NB4 (cell line): ENCODE results near the gene PIPOX.

Experiments used
- DNase-seq: peaks from one replicate; pipeline ENCODE4 v3.0.0; 2010; ENCODE audit warnings: low read depth
- H3K4me3 ChIP-seq: one replicate; pipeline ENCODE4 v1.5.1; 2011; ENCODE audit warnings: mild to moderate bottlenecking, low read depth, low read length, moderate library complexity
- CTCF ChIP-seq: IDR thresholded peaks from one replicate; pipeline ENCODE4 v1.5.1; 2012; ENCODE audit warnings: low read depth, low read length
- MYC ChIP-seq: IDR thresholded peaks from 2 replicates; pipeline ENCODE4 v1.6.1; 2011; ENCODE audit warnings: low read depth, low read length
- POLR2A ChIP-seq: IDR thresholded peaks from 2 replicates; pipeline ENCODE4 v1.6.1; 2011; ENCODE audit warnings: mild to moderate bottlenecking; ENCODE audit not compliant: insufficient read length; ENCODE audit errors: extremely low read depth
- TF ChIP-seq, protein P1 (sequence below): IDR thresholded peaks from 2 replicates; pipeline ENCODE4 v1.6.1; 2011; ENCODE audit warnings: low read depth, low read length

The PIPOX gene

DNA sequence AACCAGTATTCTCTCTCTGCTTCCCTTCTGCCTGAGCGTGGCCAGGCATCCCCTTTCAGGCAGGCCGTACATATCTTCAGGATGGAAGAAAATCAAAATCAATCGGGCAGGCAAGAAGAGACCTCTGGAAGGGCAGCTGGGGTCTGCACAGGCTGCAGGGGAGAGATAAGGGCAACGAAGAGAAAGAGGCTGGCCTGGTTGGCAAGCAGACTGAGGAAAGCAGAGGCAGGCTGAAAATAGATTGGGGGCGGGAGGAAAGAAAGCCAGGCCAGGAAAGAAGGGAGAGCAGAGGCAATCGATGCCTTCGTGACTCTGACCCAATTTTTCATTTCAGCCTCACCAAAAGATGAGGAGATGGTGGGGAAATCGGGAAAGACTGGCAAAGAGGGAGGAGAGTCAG, 18.1 kb downstream of the PIPOX start:
- DNase-seq: no peak

GRCh38 chr17:29062215-29062614, 19.3 kb downstream of the PIPOX start:
- no peak overlapping the region for H3K4me3 ChIP-seq
- TF ChIP-seq POLR2A (no peak), CTCF (no peak), MYC (no peak)
- TF ChIP-seq, protein P1, sequence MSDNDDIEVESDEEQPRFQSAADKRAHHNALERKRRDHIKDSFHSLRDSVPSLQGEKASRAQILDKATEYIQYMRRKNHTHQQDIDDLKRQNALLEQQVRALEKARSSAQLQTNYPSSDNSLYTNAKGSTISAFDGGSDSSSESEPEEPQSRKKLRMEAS: no peak
- DNase-seq: no peak

More for the DNA sequence above, 18.1 kb downstream of the PIPOX start:
- TF ChIP-seq POLR2A: no peak
- no peak for TF ChIP-seq CTCF
- TF ChIP-seq MYC: no peak
- TF ChIP-seq, protein P1: no peak
- H3K4me3 ChIP-seq: no peak overlapping the region

- no peak overlapping the region for H3K4me3 ChIP-seq
- TF ChIP-seq CTCF: no peak
- TF ChIP-seq POLR2A: no peak
- no peak for TF ChIP-seq MYC
- TF ChIP-seq, protein P1: no peak
- peak; percentile 27 for DNase-seq
These were observed 21.1 kb downstream of the PIPOX start for GRCh38 chr17:29063992-29064391.

DNA sequence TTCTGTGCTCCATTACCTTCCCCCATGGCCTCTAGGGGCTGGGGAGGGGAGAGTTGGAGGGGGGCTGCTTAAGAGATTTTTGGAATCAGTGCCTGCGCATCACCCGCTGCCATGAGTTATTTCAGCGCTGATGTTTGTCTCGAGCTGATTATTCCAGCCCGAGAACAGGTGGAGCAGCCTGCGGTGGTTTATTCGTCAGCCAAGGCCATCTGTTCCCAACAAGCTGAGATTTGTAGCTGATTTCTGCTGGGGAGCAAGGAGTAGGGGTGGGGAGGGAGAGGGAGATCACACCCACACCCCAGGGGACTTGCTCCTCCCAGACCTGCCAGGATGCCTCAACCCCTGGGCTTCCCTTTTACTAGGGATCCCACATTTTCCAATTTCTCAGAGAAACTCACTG, 23.1 kb downstream of the PIPOX start:
- no peak for TF ChIP-seq CTCF
- TF ChIP-seq, protein P1: no peak
- no peak for TF ChIP-seq MYC
- TF ChIP-seq POLR2A: no peak
- DNase-seq: no peak
- H3K4me3 ChIP-seq: no peak overlapping the region

DNA sequence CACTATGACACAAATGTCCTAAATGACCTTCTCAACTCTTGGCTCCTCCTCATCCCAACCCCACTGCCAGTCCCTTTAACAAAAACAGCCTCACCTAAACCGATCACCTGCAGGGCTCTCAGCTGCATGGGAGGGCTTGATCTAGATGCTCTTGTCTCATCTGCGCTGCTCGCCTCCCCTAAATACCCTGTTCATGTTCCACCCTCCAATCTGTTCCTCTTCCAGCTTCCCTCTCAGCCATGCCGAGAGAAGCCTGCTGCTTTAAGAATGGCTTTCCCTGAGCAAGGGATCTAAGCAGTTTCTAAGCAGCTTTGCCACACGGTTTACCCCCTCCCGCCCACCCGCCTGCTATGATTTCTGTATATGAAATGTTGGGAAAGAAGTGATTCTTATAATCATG, 23.7 kb downstream of the PIPOX start:
- no peak overlapping the region for H3K4me3 ChIP-seq
- TF ChIP-seq, protein P1: no peak
- TF ChIP-seq POLR2A: no peak
- DNase-seq: no peak

DNA sequence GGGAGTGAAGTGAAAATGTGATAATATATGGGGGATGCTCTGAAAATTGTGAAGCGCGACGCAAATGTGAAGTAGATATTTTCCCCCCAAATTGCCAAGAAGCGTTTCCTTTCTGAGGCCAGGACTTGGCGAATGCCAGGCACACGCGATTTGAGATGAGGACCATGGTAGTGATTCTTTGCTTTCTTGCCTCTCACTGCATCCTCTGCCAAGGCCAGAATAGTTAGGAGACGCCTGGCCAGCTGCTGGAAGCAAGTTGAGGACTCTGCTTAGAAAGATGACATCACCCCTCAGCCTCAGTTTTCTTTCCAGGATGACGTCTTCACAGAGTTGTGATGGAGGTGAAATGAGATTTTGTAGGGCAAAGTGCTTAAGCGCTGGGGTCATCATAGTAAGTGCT, 25.9 kb downstream of the PIPOX start:
- DNase-seq: no peak
- TF ChIP-seq, protein P1: no peak
- no peak for TF ChIP-seq CTCF
- no peak for TF ChIP-seq MYC
- TF ChIP-seq POLR2A: no peak
- no peak overlapping the region for H3K4me3 ChIP-seq
